GM19324 (cell line): Measurements from ENCODE around the gene KCNQ1.

Source experiments
- ATAC-seq: cut with Tn5 transposase; IDR thresholded peaks from one replicate; pipeline ENCODE4 v1.9.1; 2021; ENCODE audit warnings: mild to moderate bottlenecking, moderate library complexity; ENCODE audit not compliant: unreplicated experiment, low FRiP score

Gene KCNQ1

GRCh38 chr11:2575591-2576051 lies 130.8 kb downstream of the KCNQ1 start:
- ATAC-seq = no peak

- ATAC-seq = no peak
These were observed 131.3 kb downstream of the KCNQ1 start for GRCh38 chr11:2576111-2576510.

DNA sequence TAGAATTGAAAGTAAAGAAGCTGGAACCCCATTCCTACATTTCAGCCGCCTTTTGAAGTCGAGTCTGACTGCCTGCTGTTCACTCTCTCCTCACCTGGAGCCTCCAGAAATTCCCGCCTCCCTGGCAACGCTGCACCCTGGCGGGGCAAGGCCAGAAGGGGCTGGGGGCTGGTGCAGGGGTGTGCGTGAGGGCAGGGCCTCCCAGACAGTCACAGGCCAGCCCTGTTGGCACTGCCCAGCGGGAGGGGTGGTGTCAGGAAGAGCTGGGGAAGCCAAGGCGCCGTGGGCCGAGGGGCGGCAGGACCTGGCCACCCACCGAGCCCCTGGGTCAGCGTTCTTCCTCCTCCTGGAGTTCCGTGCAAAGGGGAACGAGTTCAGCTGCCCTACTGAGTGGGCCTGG lies 131.7 kb downstream of the KCNQ1 start:
- no peak for ATAC-seq

- no peak for ATAC-seq
These were observed 132.5 kb downstream of the KCNQ1 start for GRCh38 chr11:2577031-2577990.

DNA sequence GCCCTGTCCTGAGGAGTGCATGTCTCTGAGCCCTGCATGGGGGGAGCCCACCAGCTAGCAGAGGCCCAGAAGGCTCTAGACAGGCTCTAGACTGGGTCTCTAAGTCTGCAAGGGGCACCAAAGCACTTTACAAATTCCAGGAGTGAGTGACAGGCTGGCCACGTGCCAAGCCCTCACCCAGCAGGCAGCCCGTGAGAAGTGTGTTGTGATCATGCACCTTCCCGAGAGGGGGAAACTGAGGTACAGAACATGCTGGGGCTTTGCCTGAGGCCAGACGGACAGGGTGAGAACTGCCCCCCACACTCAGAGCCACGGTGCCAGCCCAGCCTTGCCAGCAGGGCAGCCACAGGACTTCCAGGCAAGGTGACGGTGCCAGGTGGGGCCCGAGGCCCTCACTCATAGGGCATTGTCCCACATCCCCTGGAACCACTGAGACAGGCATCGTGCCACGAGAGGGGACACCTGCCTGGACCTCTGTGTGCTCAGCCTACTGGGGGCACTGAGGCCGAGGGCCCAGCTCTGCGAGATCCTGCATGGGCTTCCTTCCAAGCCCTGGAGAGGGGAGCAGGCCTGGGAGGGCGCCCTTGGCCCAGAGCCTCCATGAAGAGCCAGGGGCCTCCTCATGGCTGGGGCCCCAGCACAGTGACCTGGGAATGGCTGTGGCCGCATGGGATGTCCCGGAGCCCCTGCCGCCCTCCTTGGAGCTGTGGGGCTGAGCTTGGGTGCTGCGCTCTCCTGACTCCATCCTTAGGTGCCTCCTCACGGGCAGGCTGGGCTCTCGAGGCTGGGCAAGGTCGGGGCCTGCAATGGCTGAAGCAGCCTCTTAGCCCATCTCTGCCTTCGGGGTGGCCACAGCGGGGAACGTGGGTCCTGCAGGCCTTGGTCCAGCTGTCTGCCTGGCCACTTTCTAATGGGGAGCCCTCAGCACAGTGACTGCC lies 133.5 kb downstream of the KCNQ1 start:
- ATAC-seq = no peak

- ATAC-seq = no peak
These were observed 134.1 kb downstream of the KCNQ1 start for GRCh38 chr11:2578929-2579270.

DNA sequence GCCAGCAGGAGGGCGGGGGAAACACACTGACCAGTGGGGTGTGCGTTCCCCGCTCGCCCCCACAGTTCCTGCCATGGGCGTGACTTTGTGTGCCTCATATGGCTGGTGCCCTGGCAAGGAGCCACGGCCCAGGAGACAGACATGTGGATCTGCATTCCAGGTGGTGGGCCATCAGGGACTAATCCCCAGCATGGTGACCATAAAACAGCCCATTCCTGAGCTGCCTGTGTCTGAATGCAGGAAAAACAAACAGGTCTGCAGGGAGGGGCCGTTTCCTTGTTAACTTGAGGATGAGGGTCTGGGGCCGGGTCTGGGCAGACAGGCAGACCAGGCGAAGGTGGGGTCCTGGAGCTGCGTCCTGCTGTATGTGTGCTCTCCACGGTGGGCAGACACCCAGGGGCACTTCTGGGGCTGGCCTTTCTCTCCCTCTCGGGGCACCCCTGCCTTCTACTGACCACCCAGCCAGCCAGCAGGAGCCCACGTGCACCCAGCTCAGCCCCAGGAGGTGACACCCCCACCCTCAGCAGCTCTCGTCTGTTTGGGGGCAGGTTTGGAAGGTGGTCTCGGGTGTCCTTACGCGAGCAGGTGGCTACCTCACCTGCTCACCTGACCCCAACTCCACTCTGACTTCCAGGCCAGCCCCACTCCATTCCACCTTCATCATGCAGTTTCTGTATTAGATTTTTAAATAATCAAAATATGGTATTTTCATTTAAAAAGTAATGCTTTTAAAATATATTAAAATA lies 134.7 kb downstream of the KCNQ1 start:
- no peak for ATAC-seq

DNA sequence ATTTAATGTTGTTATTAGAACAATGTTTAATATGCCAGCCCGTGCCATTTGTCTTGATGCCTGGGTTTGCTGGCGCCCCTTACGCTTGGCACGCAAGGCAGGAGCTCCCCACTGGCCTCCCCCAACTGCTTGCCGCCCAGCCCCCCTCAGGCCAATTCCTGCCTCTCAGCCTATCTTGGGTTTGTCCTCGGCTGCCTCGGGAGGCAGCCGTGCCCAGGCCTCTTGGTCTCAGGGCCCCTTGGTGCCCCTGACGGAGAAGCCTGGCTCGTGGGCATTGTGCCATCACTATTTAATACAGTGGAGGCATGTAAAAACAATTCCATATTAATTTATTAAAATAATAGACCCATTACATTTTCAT lies 135.2 kb downstream of the KCNQ1 start:
- no peak for ATAC-seq

GRCh38 chr11:2580571-2581001 lies 135.8 kb downstream of the KCNQ1 start:
- no peak for ATAC-seq

DNA sequence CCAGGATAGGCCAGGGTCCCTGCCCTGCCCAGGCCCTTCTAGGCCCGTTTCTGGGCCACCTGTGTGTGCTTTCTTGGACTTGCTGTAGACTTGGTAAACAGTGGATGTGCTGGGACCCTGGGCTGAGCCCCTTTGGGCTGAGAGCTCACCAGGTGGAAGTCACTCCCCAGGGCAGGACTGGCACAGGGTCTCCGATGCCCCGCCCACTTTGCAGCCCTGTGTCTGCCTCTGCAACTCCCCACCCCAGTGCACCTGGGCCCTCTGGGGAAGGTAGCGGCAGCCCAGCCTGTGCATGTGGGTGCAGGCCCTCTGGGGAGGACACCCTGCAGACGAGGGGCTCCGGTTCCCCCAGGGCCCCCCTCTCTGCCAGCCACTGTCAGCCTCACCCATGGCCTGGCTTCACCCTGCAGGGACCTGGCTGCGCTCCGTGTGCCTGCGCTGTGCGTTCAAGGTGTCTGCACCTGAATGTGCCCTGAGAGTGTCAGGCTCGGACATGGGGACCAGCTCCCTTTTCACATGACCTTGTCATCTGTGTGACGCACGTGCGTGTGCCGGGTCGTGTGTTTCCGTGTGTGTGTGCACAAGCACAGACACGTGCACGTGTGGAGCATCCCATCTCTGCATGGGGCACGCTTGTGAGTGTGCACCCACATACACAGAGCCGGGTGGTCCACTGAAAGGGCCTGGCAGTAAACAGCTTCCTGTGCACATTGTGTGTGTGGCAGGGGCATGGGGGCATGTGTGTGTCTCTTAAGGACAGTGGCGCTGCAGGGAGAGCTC lies 136.5 kb downstream of the KCNQ1 start:
- ATAC-seq = no peak

DNA sequence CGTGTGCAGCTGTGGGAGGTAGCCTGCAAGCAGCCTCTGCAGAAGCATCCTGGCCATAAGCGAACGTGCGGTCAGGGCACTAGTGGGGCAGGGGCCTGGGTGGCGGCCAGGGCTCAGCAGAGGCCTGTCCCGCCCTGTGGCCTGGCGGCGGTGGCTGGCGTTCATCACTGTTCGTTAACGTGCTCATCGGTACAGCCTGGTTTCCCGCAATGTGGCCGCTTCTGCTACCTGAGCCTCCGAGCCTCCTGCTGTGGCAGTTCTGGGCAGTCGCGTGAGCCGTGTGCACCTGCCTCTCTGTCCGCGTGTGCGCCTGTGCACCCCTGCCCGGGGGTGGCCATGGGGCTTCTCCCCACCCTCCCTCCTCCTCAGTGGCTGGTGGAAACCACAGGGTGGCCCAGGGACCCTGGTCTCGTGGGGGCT lies 137.1 kb downstream of the KCNQ1 start:
- no peak for ATAC-seq

- no peak for ATAC-seq
These were observed 137.6 kb downstream of the KCNQ1 start for GRCh38 chr11:2582351-2582945.

DNA sequence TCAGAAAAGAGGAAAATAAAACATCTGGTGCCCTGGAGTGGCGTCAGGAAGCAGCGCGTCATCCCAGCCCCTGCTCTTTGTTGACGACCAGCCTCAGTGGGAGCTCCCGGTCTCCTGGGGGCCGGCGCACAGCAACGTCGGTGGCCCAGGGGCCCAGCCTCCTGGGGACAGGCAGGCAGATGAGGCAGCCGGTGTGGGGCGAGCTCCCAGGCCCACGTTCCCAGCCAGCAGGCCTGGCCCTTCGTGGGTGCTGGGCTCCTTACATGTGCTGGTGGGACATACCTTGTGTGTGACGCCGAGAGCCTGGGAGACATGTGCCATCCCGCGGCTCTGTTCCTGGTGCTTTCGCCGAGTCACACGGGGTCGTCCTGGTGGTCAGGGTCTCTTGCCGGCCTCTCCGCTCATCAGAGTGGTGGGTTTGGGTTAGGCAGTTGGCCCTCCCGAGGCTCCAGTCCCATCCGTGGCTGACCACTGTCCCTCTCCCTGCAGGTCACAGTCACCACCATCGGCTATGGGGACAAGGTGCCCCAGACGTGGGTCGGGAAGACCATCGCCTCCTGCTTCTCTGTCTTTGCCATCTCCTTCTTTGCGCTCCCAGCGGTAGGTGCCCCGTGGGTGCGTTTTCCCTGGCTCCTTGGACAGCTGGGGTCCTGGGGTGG lies 138.3 kb downstream of the KCNQ1 start:
- ATAC-seq = no peak

DNA sequence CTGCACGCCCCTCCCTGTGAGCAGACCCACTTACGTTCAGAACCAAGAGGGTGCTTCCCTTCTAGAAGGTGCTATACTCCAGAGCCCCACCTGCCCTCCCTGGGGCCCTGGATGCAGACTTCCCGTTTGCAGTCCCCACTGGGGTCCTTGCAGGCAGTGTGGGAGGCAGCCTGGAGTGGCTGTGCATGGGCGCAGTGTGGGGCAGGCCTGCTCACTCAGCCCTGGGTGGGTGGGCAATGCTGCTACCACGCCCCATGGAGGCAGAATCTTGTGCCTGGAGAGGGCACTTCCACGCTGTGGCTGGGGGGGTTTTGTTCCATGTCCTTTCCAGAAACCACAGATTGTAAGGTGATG lies 138.8 kb downstream of the KCNQ1 start:
- ATAC-seq = no peak

DNA sequence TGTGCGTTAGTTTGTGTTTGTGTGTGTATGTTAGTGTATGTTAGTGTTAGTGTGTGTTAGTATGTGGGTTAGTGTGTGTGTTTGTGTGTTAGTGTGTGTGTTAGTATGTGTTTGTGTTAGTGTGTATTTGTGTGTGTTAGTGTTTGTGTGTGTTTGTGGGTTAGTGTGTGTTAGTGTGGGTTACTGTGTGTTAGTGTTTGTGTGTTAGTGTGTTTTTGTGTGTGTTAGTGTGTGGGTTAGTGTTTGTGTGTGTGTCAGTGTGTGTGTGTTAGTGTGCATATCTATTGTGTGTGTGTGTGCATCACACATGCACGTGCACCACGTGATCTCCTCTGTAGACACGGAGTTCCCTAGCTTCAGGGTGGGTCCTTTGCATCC lies 139.6 kb downstream of the KCNQ1 start:
- ATAC-seq = no peak

GRCh38 chr11:2584812-2585565 lies 140.2 kb downstream of the KCNQ1 start:
- no peak for ATAC-seq

GRCh38 chr11:2585566-2586086 lies 140.8 kb downstream of the KCNQ1 start:
- no peak for ATAC-seq
